ENCODE data around the gene WDR53.
"Not testable (repeated sequence)": the region's sequence is repeated elsewhere in the genome, so short reads cannot be mapped to it uniquely, and the experiment has no call there.

The WDR53 gene

DNA sequence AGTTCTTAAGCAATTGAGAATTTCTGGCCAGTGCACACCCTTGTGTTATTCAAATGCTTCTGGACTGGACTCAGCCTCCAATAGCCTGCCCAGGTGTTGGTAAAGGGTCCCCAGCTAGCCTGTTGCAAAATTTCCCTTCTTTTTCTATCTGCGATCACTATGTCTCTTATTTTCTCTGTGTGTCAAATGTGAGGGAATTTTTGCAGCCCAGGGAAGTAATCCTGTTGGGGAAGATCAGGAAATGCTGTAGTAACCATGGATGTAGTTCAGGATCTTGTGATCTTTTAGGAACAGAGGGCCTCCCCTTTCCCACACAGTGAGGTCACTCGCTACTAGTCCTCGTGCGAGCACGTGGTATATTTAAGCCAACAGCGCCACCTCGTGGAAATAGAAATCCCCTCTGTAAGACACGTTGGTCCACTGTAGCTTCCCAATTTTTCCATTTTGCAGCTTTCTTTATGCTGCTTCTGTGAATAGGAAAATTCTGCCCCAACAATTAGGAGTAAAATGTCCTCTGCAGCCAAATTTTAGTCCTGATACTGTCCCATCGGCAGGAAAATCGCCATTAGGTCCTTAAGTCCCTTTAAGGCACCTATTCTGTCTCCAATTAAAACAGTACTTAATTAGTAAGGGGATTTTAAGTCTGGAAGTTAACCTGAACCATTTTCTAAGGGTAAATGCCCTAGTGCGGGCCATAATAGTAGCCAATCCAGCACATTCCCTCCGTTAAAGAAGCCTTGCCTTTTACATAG, 49.2 kb downstream of the WDR53 start:
- peak in 8 of 51 donors; percentile 7 to 49 (median 13) for DNase-seq

DNA sequence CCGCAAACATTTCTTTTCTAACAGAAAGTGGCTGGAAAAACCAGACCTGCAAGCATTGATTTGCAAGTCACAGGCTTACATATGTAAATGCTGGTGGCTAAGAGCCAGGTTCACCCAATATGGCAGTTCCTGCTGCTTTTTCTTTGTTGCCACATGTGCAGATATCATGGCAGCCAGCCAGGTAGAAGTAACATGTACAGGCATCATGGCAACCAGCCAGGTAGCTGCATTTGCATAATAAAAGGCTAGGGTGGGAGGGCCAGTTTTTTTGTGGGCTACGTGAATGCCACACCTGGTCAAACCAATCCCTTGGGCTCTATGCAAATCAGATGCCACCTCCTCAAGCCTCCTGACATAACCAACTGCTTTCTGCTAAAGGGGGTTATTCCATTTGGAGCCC, 50.4 kb downstream of the WDR53 start:
- no peak for DNase-seq

DNA sequence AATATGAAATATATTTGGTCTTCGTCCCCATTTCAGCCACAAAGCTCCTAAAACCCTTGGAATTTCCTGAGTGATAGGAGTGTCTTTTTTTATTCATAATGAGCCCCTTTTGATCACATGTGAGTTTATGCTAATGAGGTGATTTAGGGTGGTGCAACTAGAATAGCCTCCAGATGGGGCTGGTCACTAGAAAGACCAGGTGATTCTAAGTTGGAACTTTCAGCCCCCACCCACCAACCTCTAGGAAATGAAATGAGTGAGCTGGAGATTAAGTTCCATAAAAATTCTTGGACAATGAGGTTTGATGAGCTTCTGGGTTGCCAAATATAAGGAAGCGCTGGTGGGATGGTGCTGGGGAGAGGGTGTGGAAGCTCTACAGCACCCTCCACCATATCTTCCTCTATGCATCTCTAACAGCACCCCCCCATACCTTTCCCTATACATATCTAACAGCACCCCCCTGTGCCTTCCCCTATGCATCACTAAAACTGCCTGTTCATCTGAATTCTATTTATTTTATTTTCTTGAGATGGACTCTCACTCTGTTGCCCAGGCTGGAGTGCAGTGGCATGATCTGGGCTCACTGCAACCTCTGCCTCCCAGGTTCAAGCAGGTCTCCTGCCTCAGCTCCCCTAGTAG, 51.1 kb downstream of the WDR53 start:
- no peak for DNase-seq

DNA sequence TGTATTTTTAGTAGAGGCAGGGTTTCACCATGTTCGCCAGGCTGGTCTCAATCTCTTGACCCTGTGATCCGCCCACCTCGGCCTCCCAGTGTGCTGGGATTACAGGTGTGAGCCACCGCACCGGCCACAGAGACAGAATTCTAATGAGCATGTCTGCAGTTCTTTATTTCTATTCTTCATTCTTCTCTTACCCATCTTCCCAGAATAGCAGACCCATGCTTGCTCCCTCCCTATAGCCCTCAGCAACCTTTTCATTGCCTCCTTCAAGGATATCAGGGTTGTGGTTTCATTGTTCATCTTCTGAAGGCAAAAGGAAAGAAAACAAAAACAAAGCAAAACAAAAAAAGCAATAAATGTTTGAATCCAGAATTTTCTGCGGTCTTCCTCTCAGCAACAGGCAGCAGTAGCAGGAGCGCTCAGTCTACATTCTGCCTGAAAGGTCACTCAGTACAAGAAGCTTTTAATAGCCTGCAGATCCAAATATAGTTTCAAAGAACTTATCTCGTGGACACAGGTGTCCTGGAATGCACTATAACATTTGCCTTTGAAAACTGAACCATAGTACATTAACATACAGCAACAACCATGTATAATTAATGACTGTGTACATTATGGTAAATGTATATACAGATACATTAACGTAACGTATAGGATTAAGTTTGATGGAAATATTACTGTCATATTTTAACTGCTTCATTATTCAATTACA, 53.3 kb downstream of the WDR53 start, which contains the start of gene SMCO1:
SMCO1 (minus strand) TSS at position 434 of the 709 bp plus-strand sequence; CDS start at position 297, 137 bp downstream.
- DNase-seq, result no peak

DNA sequence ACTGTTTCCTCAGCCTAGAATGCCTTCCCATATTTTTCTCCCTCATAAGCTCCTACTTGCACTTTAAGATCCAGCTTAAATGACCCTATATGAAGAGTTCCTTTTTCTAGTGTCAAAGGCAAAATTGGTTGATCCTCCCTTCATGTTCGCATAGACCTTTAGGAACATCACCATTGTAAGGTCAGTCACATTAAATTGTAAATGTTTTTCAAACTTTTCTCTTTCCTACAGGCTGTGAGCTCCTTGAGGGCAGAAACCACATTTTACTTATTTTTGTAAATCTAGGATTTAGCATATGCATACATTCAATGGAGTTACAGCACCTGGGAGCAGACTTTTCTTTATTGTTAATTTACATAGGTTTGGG, 54.0 kb downstream of the WDR53 start:
- no peak for DNase-seq

DNA sequence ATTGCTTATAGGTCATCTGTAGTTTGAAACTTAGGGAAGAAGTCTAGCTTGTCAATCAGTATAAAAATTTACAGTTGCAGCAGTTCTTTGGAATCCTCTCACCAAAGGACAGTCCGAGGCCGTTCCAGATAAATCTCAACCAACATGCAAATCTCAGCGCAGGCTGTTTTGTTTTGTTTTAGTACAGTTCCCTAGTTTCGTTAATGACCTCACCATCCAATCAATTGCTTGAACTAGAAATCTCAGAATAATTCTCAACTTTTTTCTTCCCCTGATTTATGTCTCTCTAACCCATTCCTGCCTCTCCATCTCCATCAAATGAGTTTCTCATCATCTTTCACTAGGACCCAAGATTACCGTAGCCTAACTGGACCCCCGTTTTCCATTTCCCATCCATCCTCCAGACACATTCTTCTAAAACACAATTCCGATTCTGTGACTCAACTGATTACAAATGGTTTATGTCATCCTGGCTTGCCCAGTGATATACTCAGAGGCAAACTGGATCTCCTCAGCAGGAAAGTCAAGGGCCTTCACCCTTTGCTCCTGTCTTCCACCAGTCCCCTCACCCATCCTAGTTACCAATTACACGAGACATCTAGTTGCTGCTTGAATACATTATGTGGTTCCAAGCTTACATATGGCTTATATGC, 54.5 kb downstream of the WDR53 start:
- DNase-seq, result no peak

DNA sequence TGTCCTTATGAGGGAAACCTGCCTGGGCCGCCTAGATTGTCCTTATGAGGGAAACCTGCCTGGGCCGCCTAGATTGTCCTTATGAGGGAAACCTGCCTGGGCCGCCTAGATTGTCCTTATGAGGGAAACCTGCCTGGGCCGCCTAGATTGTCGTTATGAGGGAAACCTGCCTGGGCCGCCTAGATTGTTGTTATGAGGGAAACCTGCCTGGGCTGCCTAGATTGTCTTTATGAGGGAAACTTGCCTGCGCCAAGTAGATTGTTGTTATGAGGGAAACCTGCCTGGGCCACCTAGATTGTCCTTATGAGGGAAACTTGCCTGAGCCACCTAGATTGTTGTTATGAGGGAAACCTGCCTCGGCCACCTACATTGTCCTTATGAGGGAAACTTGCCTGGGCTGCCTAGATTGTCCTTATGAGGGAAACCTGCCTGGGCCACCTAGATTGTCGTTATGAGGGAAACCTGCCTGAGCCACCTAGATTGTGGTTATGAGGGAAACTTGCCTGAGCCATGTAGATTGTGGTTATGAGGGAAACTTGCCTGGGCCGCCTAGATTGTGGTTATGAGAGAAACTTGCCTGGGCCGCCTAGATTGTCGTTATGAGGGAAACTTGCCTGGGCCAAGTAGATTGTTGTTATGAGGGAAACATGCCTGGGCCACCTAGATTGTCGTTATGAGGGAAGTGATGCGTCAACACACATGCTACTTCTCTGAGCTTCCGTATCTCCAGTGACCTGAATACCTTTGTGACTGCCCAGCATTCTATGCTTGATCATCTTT, 56.5 kb downstream of the WDR53 start:
- DNase-seq, result not testable (repeated sequence)

DNA sequence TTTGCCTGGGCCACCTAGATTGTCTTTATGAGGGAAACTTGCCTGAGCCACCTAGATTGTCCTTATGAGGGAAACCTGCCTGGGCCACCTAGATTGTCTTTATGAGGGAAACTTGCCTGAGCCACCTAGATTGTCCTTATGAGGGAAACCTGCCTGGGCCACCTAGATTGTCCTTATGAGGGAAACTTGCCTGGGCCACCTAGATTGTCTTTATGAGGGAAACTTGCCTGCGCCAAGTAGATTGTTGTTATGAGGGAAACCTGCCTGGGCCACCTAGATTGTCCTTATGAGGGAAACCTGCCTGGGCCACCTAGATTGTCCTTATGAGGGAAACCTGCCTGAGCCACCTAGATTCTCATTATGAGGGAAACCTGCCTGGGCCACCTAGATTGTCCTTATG, 57.2 kb downstream of the WDR53 start:
- not testable (repeated sequence) for DNase-seq

DNA sequence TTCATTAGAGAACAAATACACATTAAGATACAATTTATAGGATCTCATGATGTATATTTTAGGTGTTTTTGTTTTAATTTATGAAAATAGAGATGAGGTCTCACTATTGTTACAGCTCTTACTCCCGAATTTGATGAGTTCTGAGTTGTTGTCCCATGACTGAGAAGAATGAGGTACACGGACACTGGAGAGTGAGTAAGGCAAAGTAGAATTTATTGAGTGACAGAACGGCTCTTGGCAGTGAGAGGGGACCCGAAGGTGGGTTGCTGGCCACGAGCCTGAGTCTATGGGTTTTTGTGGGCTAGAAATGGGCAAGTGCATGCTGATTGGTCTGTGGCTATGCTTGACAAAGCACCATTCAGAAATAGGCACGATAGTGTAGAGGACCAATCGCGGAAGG, 61.7 kb downstream of the WDR53 start:
- DNase-seq, result no peak

DNA sequence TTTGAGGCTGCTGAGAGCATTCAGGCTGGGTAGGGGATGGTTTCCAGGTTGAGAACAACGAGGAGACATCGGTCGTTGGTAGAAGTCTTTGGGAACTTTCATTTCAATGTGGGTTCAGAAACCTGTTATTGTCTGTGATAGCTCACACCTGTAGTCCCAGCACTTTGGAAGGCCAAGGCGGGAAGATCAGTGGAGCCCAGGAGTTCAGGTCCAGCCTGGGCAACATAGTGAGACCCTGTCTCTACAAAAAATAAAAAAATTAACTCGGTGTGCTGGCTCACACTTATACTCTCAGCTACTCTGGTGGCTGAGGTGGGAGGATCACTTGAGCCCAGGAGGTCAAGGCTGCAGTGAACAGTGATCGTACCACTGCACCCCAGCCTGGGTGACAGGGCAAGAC, 63.8 kb downstream of the WDR53 start:
- DNase-seq, result no peak
